Karpas-422 (cell line): Measurements from ENCODE around the gene KCNC3. TPM values are rescaled to one million over a fixed set of nuclear protein-coding genes. Genes with fewer than 3 reads are reported as not detected.
"Not testable (repeated sequence)": the region's sequence is repeated elsewhere in the genome, so short reads cannot be mapped to it uniquely, and the experiment has no call there.

Source experiments
- DNase-seq: peaks from one replicate; pipeline ENCODE4 v3.0.0-alpha.2; 2015
- H2AFZ ChIP-seq: fragments of 200-600 bp; sonication (generic); 2 replicates; pipeline ENCODE4 v1.6.1; 2014; ENCODE audit warnings: antibody characterized with exemption, low read length, mixed read lengths
- H3K27ac ChIP-seq: fragments of 200-600 bp; sonication (generic); 2 replicates; pipeline ENCODE4 v1.5.1; 2014; ENCODE audit warnings: mild to moderate bottlenecking, low read length, moderate library complexity
- H3K27me3 ChIP-seq: fragments of 200-600 bp; sonication (generic); 2 replicates; pipeline ENCODE4 v1.6.1; 2014; ENCODE audit warnings: low read length, mixed read lengths
- H3K36me3 ChIP-seq: fragments of 200-600 bp; sonication (generic); 2 replicates; pipeline ENCODE4 v1.6.1; 2014; ENCODE audit warnings: low read length, mixed read lengths; ENCODE audit not compliant: insufficient read depth
- H3K4me1 ChIP-seq: fragments of 200-600 bp; sonication (generic); 2 replicates; pipeline ENCODE4 v1.6.1; 2014; ENCODE audit warnings: mild to moderate bottlenecking, low read length, mixed read lengths
- H3K4me2 ChIP-seq: fragments of 200-600 bp; sonication (generic); 2 replicates; pipeline ENCODE4 v1.6.1; 2014; ENCODE audit warnings: low read length, low read depth, mild to moderate bottlenecking; ENCODE audit not compliant: poor library complexity, severe bottlenecking
- H3K4me3 ChIP-seq: fragments of 200-600 bp; sonication (generic); 2 replicates; pipeline ENCODE4 v1.5.1; 2014; ENCODE audit warnings: mild to moderate bottlenecking, antibody characterized with exemption, low read length, mixed read lengths
- H3K79me2 ChIP-seq: fragments of 200-600 bp; sonication (generic); 2 replicates; pipeline ENCODE4 v1.6.1; 2014; ENCODE audit warnings: mild to moderate bottlenecking, low read length, mixed read lengths
- H3K9ac ChIP-seq: fragments of 200-600 bp; sonication (generic); 2 replicates; pipeline ENCODE4 v1.6.0; 2014; ENCODE audit warnings: low read length
- H3K9me2 ChIP-seq: fragments of 200-600 bp; sonication (generic), shearing (Covaris generic); replicated peaks from 2 replicates; pipeline ENCODE4 v1.6.0; 2014; ENCODE audit warnings: mild to moderate bottlenecking, low read length, moderate library complexity; ENCODE audit not compliant: insufficient read depth
- H3K9me3 ChIP-seq: fragments of 300-700, 200-600 bp; sonication (generic); 2 replicates; pipeline ENCODE4 v1.6.1; 2014; ENCODE audit warnings: low read length, mixed read lengths
- H4K20me1 ChIP-seq: fragments of 200-600 bp; sonication (generic); 2 replicates; pipeline ENCODE4 v1.6.1; 2014; ENCODE audit warnings: mild to moderate bottlenecking, antibody characterized with exemption, low read length, low read depth; ENCODE audit not compliant: insufficient read depth
- total RNA-seq: library from RNA; depleted of rRNA; stranded (reverse); fragments of >200 nt; shearing (Covaris generic); gene quantifications from 2 replicates; pipeline ENCODE4 v1.2.3, GENCODE V29; 2014; ENCODE audit warnings: low replicate concordance

KCNC3 gene
- total RNA-seq, 1 experiment from 2014 or later: 10.8 TPM

GRCh38 chr19:50344661-50345318 lies 15.6 kb upstream of the KCNC3 start:
- peak overlapping the region; percentile 95 for H3K27ac ChIP-seq
- H3K4me2 ChIP-seq: peak overlapping the region; percentile 81
- H3K4me1 ChIP-seq: peaks cover 92% of the 10 kb centered on the region
- H3K79me2 ChIP-seq: peaks cover 31% of the 10 kb centered on the region
- peak overlapping the region; percentile 41; the same call in 1 of the 2 replicates for H2AFZ ChIP-seq
- peaks cover 9% of the 10 kb centered on the region; the same call in 1 of the 2 replicates for H4K20me1 ChIP-seq
- H3K9me2 ChIP-seq: no peaks in the 10 kb centered on the region
- peaks cover 18% of the 10 kb centered on the region for H3K36me3 ChIP-seq
- no peaks in the 10 kb centered on the region; the same call in 1 of the 2 replicates for H3K9me3 ChIP-seq
- DNase-seq: peak; percentile 95
- H3K4me3 ChIP-seq: peak overlapping the region; percentile 73
- no peaks in the 10 kb centered on the region for H3K27me3 ChIP-seq
- H3K9ac ChIP-seq: peak overlapping the region; percentile 92

GRCh38 chr19:50341091-50341564 lies 12.0 kb upstream of the KCNC3 start:
- H3K4me2 ChIP-seq: peak overlapping the region; percentile 81
- H3K4me1 ChIP-seq: peaks cover 82% of the 10 kb centered on the region
- H3K4me3 ChIP-seq: peak overlapping the region; percentile 44
- H3K27me3 ChIP-seq: no peaks in the 10 kb centered on the region
- no peaks in the 10 kb centered on the region; the same call in 1 of the 2 replicates for H3K9me3 ChIP-seq
- peak overlapping the region; percentile 95 for H3K27ac ChIP-seq
- DNase-seq: peak; percentile 97
- peaks cover 48% of the 10 kb centered on the region for H3K36me3 ChIP-seq
- H4K20me1 ChIP-seq: peaks cover 28% of the 10 kb centered on the region; the same call in 1 of the 2 replicates
- peaks cover 49% of the 10 kb centered on the region for H3K79me2 ChIP-seq
- H3K9ac ChIP-seq: peak overlapping the region; percentile 50
- no peak overlapping the region for H2AFZ ChIP-seq
- H3K9me2 ChIP-seq: no peaks in the 10 kb centered on the region

GRCh38 chr19:50340331-50340730 lies 11.2 kb upstream of the KCNC3 start:
- peak; percentile 73 for DNase-seq
- Histone ChIP-seq H3K9ac (peak overlapping the region; percentile 50), H4K20me1 (peaks cover 28% of the 10 kb centered on the region; the same call in 1 of the 2 replicates), H3K79me2 (peaks cover 49% of the 10 kb centered on the region), H3K4me3 (peak overlapping the region; percentile 44), H3K27ac (peak overlapping the region; percentile 95), H3K36me3 (peaks cover 52% of the 10 kb centered on the region), H3K27me3 (no peaks in the 10 kb centered on the region), H3K9me2 (no peaks in the 10 kb centered on the region), H3K4me1 (peaks cover 80% of the 10 kb centered on the region), H3K4me2 (peak overlapping the region; percentile 81), H2AFZ (no peak overlapping the region), H3K9me3 (no peaks in the 10 kb centered on the region; the same call in 1 of the 2 replicates)

- Histone ChIP-seq H3K79me2 (peaks cover 31% of the 10 kb centered on the region), H4K20me1 (peaks cover 34% of the 10 kb centered on the region; the same call in 1 of the 2 replicates), H3K4me1 (peaks cover 87% of the 10 kb centered on the region), H3K36me3 (peaks cover 61% of the 10 kb centered on the region)
- not testable (repeated sequence) for H3K9me3 ChIP-seq, H3K9ac ChIP-seq, H2AFZ ChIP-seq, H3K9me2 ChIP-seq, H3K27ac ChIP-seq, H3K4me2 ChIP-seq, DNase-seq, H3K27me3 ChIP-seq, H3K4me3 ChIP-seq
Measured at GRCh38 chr19:50337031-50337430, 7.9 kb upstream of the KCNC3 start.

GRCh38 chr19:50334741-50335421 lies 5.7 kb upstream of the KCNC3 start:
- Histone ChIP-seq H3K4me1 (peaks cover 85% of the 10 kb centered on the region), H4K20me1 (peaks cover 26% of the 10 kb centered on the region; the same call in 1 of the 2 replicates), H3K27me3 (no peaks in the 10 kb centered on the region), H3K36me3 (peaks cover 53% of the 10 kb centered on the region), H3K79me2 (peaks cover 19% of the 10 kb centered on the region), H3K9ac (no peak overlapping the region), H2AFZ (no peak overlapping the region), H3K27ac (peak overlapping the region; percentile 42), H3K9me3 (no peaks in the 10 kb centered on the region), H3K4me2 (peak overlapping the region; percentile 5), H3K9me2 (no peaks in the 10 kb centered on the region), H3K4me3 (no peak overlapping the region; the same call in 1 of the 2 replicates)
- DNase-seq: no peak

- Histone ChIP-seq H3K9ac (peak overlapping the region; percentile 77), H2AFZ (no peak overlapping the region), H3K4me2 (peak overlapping the region; percentile 71), H3K27ac (peak overlapping the region; percentile 92), H3K9me3 (no peaks in the 10 kb centered on the region), H3K79me2 (peaks cover 10% of the 10 kb centered on the region), H3K4me3 (peak overlapping the region; percentile 56), H3K36me3 (peaks cover 44% of the 10 kb centered on the region), H3K27me3 (no peaks in the 10 kb centered on the region), H3K9me2 (no peaks in the 10 kb centered on the region), H4K20me1 (peaks cover 17% of the 10 kb centered on the region; the same call in 1 of the 2 replicates), H3K4me1 (peaks cover 81% of the 10 kb centered on the region)
- peak; percentile 69 for DNase-seq
Measured at GRCh38 chr19:50333737-50334617, 4.8 kb upstream of the KCNC3 start.

GRCh38 chr19:50333235-50333736 lies 4.1 kb upstream of the KCNC3 start:
- Histone ChIP-seq H3K4me1 (peaks cover 83% of the 10 kb centered on the region), H3K4me3 (peak overlapping the region; percentile 56), H3K4me2 (peak overlapping the region; percentile 71), H3K27ac (peak overlapping the region; percentile 92), H3K9me2 (no peaks in the 10 kb centered on the region), H3K27me3 (no peaks in the 10 kb centered on the region), H2AFZ (no peak overlapping the region), H4K20me1 (peaks cover 17% of the 10 kb centered on the region; the same call in 1 of the 2 replicates), H3K36me3 (peaks cover 39% of the 10 kb centered on the region), H3K9ac (peak overlapping the region; percentile 77), H3K9me3 (no peaks in the 10 kb centered on the region), H3K79me2 (peaks cover 4% of the 10 kb centered on the region)
- peak; percentile 94 for DNase-seq
